Colon (tissue), 2 donors: ENCODE measurements around the gene CSNK1G2.

Source experiments
- FAIRE-seq: peaks from 2 replicates; lab custom pipeline; 2012; peaks lifted over from hg19 to GRCh38; lab: Jason Lieb, UNC
- donor health status: control.
- donor health status: control.

The CSNK1G2 gene

GRCh38 chr19:1941146-1942077, at the start of gene CSNK1G2:
TSS of gene CSNK1G2 (plus strand) at chr19:1941172. CDS start at chr19:1969773, 28,601 bp downstream.
- FAIRE-seq, result no peak

GRCh38 chr19:1893791-1894190, 47.2 kb upstream of the CSNK1G2 start:
- FAIRE-seq, result no peak

- FAIRE-seq, result no peak
Observed at GRCh38 chr19:1896508-1896907, 44.5 kb upstream of the CSNK1G2 start.

GRCh38 chr19:1901940-1902404, 39.0 kb upstream of the CSNK1G2 start:
- no peak for FAIRE-seq

- no peak for FAIRE-seq
Observed at GRCh38 chr19:1902923-1903322, 38.0 kb upstream of the CSNK1G2 start.

GRCh38 chr19:1904860-1905109, 36.2 kb upstream of the CSNK1G2 start:
- no peak for FAIRE-seq

GRCh38 chr19:1905110-1905862, 35.7 kb upstream of the CSNK1G2 start, which contains the start of the genes ADAT3 and SCAMP4:
TSS of gene ADAT3 (plus strand) at chr19:1905399. CDS start at chr19:1912048, 6,649 bp downstream.
TSS of gene SCAMP4 (plus strand) at chr19:1905399. CDS start at chr19:1915020, 9,621 bp downstream.
- peak; percentile 78 for FAIRE-seq

- FAIRE-seq, result no peak
Observed at GRCh38 chr19:1905863-1906375, 35.1 kb upstream of the CSNK1G2 start.

GRCh38 chr19:1906985-1907562, 33.9 kb upstream of the CSNK1G2 start:
- FAIRE-seq, result no peak

GRCh38 chr19:1907563-1908363, 33.2 kb upstream of the CSNK1G2 start:
- FAIRE-seq, result no peak

- no peak for FAIRE-seq
Observed at GRCh38 chr19:1908364-1908678, 32.7 kb upstream of the CSNK1G2 start.

GRCh38 chr19:1909761-1910080, 31.3 kb upstream of the CSNK1G2 start:
- no peak for FAIRE-seq

GRCh38 chr19:1910177-1910576, 30.8 kb upstream of the CSNK1G2 start:
- FAIRE-seq, result no peak

- no peak for FAIRE-seq
Observed at GRCh38 chr19:1911098-1911497, 29.9 kb upstream of the CSNK1G2 start.

GRCh38 chr19:1911995-1912394, 29.0 kb upstream of the CSNK1G2 start:
- no peak for FAIRE-seq

- FAIRE-seq, result no peak
Observed at GRCh38 chr19:1912760-1913505, 28.0 kb upstream of the CSNK1G2 start.

GRCh38 chr19:1913781-1914577, 27.0 kb upstream of the CSNK1G2 start:
- FAIRE-seq, result no peak

- no peak for FAIRE-seq
Observed at GRCh38 chr19:1914826-1915341, 26.1 kb upstream of the CSNK1G2 start.

- no peak for FAIRE-seq
Observed at GRCh38 chr19:1917146-1917545, 23.8 kb upstream of the CSNK1G2 start.

GRCh38 chr19:1917926-1918325, 23.0 kb upstream of the CSNK1G2 start:
- FAIRE-seq, result no peak
